8988T (cell line): Measurements from ENCODE around the gene SLC2A10.

Source experiments
- DNase-seq: peaks from one replicate; pipeline ENCODE4 v3.0.0; 2011

The SLC2A10 gene

DNA sequence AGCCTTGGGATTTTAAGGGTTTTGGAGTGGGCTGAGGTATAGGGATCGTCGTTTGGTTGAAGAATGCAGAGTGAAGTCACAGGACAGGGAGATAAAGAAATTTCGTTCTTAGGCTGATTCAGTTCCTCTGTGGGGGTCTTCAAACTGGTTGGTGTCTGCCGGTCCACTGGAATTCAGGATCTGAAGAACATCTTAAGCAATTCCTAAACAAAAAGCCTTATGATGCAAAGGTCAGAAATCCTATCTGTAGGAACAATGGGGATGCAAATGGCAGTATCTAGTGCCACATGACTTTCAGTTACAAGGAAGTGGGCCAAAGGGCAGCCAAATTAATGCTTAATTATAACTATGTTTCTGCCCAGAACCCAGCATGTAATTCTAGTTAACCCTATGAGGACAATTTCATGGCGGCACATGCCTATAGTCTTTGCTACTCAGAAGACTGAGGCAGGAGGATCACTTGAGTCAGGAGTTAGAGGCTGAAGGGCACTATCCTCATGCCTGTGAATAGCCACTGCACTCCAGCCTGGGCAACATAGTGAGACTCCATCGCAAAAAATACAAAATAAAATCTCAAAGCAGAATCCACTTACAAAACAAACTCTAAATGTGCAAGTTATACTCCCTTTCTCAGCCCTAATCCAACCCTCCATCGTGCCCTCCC, 4.6 kb upstream of the SLC2A10 start:
- DNase-seq = no peak

DNA sequence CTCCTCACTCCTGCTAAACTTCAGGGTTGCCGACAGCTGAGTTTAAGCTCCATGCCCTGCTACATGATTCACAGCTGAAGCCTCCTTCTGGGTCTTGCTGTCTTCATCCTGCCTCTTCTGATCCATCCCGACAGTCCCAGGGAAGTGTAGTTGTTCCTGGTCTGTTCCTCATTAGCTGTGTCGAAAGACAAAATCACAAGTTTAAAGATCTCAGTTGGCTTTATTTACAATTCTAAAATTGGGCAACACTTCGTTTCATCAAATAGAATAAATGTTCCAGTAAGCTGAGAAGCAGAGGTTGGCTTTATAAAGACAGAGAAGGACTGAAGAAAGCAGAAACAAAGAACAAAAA, 4.1 kb upstream of the SLC2A10 start:
- DNase-seq = no peak

DNA sequence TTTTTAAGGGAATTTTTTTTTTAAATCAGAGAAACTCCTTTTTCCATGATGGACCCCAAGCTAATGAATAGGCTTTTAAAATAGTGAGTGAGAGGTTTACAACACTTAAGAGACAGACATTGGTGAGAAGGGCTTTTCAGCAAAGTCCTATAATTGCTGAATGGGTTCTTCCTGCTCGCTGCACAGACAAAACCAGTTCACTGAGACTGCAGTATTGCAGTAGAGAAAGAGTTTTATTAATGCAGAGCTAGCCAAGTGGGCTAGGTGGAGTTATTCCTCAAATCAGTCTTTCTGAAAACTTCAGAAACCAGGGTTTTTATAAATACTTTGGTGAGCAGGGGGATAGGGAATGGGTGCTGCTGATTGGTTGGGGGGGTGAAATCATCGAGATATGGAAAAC, 3.2 kb upstream of the SLC2A10 start:
- no peak for DNase-seq

DNA sequence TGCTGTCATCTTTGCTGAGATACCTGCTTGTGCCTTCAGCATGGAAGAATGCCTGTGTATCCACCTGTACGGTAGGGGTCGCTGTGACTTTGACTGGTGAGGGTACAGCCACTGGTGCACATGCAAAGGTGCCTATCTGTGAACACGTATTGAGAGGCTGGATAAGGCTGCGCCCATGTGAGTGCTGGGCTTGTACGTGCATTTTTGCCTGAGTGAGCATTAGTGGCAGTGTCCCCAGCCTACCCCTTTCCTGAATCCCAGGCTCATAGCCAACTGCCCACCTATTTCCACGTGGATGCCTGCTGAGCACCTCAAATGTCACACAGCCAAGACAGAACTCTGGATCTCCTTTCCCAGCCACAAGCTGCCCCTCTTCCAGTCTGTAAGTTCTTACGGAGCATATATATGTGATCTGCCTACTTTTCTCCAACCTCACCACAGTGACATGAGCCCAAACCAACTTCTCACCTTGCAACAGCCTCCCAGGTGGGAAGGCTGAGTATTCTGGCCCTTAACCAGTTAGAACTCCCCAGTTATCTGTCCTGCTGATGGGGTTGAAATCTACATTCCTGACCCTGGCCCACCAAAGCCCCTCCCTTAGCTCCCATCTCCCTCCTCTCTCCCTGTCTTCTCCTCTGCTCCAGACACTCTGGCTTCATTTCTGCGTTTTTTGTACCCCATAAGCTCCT, 1.1 kb upstream of the SLC2A10 start:
- no peak for DNase-seq

DNA sequence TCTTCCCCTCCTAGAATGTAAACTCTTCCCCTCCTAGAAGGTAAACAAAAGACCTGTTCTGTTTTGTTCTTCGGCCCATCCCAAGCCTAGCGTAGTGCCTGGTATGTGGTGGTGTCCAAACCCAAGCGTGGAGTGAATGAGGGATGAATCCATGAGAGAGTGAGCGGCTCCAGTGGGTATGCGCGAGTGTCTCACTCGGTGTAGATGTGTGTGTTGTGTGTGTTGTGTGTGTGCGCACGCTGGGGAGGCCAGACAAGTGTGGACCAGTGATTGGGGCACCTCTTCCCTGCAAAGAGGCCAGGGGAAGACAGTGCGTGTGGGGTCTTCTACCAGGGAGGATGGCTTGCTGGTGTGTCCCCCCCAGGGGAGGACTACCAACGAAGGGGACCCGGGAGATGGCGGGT, 392 bp upstream of the SLC2A10 start:
- no peak for DNase-seq

DNA sequence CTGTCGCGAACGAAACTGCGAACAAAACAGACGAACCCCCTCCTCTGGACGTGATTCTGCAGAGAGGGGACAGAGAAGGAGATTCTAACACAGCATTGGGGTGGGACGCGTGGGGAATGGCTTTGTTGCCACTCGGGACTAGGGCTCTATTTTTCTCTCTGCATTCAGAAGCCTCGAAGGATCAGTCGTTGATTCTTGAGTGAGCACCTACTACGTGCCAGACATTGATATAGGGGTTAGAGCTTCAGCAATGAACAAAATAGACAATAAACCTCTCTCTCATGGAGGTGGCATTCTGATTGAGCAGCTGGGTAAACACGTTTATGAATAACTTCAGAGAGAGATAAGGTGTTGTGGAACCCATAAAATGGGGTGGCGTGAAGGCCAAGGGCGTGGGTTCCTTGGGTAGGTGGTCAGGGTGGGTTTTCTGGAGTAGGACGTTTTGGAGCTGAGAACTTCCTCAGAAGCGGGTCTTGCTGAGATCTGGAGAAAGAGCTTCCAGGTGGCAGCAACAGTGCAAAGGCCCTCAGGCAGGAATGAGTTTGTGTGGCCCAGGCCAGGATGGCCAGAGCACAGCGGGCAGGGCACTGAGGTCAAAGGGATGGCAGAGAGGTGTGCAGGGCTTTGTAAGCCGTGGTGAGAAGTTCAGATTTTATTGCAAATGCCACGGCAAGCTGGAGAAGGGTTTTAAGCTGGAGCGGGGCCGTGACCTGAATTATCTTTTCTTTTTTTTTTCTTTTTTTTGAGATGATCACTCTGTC, 884 bp downstream of the SLC2A10 start:
- no peak for DNase-seq

DNA sequence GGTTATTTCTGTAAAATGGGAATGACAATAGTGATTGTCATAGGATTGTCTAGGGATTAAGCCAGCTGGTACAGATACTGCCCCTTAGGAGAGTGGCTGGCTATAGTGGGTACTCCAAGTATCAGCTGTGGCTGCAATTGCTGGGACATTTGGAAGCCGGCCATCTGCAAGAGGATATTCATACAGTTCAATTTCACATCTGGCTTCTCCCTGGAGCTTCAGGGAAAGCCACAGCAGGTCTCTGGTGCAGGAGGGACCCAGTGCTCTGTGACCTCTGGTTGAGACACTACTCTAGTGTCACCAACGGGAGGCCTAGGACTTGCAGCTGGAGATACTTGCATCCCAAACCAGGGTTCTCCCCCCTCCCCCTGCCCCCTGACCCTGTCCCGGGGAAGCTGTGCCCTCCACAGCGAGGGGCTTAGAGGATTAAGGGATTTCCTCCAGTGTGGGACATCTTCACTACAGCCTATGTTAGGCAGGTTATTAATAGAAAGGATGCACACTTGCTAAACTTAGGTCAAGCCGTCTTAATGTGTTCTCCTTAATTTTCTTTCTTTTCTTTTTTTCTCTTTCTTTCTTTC, 2.7 kb downstream of the SLC2A10 start:
- no peak for DNase-seq

DNA sequence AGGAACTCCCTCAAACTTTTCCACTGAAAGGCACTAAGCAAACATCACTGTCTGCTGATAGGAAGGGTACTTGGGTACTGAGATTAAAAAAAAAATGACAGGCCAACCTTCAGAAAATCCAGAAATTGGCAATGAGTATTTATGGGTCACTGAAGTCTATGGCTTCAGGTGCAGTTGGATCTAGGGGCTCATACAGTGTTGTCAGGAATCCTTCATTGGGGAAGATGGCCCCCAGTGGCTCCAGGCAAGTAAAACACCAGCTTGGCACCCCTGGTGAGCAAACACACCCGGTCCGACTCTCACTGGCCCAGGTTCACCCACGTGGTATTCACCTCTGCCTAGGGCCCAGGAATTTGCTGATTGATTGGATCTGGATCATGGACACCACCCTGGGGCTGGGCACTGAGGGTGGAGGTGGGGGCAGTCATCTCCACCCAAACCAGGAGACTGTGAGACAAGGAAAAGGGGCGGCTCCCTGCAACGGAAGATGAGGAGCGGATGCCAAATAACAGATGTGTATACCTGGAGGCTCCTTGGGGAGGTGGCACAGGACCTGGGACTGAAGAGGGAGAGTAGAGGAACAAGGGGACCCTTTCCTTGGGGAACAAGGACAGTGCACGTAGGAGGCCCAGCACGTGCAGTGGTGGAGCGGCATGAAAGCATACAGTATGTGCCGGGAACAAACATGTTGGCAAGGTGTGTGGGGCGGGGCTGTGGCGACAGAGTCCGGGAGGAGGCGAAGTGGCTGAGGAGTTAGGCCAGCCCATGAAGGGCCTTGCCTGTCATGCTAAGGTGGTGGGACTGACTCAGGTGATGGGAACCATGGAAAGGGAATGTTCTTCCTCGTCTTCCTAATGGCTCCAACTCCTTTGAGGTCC, 4.7 kb downstream of the SLC2A10 start:
- DNase-seq = no peak

DNA sequence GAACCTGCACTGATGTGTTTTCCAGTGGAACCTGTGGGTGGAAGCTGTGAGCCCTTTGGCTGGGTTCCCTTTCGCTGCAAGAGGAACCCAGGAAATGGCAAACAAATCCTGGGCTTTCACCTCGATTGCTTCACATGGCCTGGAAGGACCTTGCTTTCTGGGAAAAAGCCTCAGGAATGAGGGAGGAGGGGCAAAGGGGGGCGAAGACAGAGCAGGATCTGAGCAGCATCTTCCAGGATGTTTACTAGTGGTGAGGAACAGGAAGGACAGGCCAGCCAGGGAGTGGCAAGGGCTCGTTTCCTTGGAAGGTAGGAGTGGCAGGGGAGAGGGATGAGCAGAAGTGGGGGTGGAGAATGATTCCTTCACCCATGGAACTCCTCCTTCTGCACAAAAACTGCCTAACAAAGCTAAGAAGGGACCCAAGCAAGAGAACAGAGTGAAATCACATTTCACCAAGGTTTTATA, 5.9 kb downstream of the SLC2A10 start:
- no peak for DNase-seq

DNA sequence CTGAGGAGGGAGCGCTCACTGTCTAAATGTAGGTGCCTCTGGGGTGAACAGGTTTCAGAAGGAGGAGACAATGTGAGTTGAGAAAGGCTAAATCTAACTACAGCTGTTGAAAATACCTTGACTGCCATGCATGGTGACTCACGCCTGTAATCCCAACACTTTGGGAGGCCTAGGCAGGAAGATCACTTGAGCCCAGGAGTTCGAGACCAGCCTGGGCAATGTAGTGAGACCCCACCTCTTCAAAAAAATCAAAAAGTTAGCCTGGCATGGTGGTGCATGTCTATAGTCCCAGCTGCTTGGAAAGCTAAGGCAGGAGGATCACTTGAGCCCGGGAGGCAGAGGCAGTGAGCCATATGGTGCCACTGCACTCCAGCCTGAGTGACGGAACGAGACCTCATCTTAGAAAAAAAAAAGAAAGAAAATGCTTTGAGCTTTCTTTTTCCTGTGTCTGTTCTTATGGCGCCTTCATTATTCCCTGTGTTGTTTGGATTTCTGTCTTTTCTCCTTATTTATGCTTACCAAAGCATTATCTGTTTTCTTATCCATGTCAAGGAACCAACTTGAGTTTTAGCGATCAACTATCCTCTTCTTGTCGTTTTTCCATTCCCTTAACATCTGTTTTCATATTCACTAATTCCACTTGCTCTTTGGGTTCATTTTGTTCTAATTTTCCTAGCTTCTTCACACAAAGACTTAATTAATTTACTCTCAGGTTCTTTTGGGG, 8.5 kb downstream of the SLC2A10 start:
- no peak for DNase-seq

DNA sequence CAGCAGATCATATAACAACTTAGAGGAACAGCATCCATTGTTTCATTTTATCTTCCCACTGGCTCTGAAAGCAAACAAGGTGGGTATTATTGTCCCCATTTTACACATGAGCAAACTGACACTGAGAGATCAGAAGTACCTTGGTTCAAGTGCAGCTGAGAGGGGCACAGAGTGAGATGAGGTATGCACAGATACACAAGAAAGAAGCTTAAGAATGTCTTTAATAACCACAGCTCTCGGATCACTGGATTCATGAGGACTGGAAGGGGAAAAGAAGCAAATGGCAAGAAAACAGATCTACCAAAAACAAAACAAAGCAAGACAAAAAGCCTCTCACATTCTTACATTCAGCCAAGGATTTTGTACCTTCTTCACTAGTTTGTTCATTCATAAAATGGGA, 10.6 kb downstream of the SLC2A10 start:
- DNase-seq = no peak

DNA sequence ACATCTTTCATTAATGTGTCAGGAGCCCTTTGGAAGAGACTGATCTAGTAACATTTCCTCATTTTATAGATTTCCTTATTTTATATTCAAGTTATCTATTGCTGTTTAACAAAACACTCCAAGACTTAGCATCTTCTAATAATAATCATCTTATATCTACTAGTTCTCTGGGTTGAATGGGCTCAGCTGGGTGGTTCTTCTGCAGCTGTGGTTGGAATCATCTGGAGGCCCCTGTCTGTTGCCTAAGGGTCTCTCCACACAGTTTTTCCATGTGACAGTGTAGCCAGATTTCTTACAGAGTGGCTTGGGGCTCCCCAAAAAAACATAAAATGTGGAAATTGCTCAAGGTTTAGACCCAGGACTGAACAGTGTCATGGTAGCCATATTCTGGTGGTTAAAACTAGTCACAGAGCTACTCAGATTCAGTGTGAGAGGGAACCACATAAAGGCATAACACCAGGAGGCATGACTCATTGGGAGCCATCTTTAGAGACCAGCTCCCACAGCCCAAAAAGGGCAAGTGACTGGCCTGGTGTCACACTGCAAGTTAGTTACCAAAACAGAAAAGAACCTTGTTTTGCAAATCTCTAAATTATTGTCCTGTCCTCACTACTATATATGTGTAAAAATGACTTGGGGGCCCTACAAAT, 11.5 kb downstream of the SLC2A10 start:
- DNase-seq = no peak

DNA sequence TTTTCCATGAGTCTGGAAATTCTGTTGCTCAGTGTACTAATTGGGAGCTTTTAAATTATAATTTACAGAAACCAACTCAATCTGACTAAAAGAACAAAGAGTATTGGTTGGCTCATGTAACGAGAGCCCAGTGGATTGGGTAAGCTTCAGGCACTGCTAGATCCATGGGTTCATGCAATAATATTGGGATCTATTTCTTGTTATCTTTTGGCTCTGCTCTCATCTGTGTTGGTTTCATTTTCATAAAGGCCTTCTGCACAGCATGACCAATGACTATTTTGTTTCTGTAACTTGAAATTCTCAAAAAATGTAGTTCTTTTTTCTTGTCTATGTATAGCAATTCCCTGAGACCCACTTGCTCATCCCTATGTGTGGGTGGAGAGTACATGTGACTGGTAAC, 12.0 kb downstream of the SLC2A10 start:
- DNase-seq = no peak

DNA sequence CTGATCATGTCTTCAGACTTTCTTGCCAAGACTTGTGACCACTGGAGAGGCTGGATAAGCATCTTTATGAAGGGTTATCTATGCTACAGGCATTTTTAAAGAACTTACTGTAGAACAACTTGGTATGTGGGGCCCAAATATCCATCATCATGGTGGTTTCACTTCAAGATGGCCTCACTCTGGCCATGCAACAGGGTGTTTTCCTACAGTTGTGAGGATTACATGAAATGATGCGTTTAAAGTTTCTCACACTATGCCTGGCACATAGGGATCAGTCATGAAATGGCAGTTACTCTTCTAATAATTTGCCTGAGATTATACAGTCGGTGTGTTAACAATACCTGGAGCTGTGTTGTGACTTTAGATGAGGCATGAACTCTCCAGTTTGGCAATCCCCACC, 13.0 kb downstream of the SLC2A10 start:
- no peak for DNase-seq

DNA sequence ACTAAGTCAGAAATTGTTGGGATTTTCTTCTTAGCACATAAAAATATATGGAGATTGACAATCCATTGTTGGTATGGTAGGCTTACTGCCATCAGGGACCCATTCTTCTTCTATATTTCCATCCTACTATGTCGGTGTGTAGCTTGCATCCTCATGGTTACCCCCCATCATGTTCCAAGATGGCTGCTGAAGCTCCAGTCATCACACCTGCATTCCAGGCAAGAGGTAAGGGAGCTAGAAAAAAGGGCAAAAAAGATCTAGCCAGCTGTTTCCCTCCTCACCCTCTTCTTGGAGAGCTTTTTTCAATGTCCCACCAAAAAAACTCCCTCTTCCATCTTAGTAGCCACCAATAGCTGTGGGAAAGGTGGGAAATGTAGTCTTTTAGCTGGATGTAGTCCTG, 13.6 kb downstream of the SLC2A10 start:
- DNase-seq = no peak

DNA sequence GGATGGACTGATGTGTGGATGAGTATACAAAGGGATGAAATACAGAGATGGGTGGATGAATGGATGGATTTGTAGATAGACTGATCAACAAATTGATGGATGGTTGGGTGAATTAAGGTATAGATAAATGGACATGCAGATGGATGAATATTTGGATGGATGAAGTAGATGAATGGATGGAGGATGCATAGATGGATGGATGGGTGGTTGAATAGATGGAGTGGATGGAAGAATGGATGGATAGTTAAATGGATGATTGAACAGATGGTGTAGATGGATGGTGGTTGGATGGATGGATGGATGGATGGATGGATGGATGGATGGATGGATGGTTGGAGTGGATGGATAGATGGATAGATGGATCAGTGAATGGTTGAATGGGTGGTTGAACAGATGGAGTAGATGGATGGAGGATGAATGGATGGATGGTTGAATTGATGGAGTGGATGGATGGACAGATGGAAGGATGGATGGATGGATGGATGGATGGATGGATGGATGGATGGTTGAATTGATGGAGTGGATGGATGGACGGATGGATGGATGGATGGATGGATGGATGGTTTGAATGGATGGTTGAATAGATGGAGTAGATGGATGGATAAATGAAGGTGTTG, 15.0 kb downstream of the SLC2A10 start:
- DNase-seq = no peak

DNA sequence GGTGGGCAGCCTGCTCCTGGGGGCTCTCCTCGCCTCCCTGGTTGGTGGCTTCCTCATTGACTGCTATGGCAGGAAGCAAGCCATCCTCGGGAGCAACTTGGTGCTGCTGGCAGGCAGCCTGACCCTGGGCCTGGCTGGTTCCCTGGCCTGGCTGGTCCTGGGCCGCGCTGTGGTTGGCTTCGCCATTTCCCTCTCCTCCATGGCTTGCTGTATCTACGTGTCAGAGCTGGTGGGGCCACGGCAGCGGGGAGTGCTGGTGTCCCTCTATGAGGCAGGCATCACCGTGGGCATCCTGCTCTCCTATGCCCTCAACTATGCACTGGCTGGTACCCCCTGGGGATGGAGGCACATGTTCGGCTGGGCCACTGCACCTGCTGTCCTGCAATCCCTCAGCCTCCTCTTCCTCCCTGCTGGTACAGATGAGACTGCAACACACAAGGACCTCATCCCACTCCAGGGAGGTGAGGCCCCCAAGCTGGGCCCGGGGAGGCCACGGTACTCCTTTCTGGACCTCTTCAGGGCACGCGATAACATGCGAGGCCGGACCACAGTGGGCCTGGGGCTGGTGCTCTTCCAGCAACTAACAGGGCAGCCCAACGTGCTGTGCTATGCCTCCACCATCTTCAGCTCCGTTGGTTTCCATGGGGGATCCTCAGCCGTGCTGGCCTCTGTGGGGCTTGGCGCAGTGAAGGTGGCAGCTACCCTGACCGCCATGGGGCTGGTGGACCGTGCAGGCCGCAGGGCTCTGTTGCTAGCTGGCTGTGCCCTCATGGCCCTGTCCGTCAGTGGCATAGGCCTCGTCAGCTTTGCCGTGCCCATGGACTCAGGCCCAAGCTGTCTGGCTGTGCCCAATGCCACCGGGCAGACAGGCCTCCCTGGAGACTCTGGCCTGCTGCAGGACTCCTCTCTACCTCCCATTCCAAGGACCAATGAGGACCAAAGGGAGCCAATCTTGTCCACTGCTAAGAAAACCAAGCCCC, 16.0 kb downstream of the SLC2A10 start:
- DNase-seq = no peak

DNA sequence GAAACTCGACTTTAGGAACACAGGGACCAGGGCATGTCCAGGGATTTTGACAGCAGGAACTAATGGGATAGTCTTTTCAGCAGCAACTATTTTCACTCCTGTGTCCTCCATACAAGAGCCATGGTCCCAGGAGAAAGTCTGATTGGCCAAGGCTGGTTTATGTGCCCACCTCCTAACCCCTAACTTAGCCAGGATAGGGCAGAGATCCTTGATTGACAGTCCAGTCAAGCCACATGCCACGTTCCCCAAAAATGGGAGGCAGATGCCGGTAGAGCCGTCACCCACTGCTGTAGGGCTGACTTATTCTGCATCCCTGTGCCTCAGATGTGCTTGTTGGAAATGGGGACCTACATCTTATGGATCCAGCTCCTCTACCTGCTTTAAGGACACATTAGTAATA, 22.3 kb downstream of the SLC2A10 start:
- no peak for DNase-seq

DNA sequence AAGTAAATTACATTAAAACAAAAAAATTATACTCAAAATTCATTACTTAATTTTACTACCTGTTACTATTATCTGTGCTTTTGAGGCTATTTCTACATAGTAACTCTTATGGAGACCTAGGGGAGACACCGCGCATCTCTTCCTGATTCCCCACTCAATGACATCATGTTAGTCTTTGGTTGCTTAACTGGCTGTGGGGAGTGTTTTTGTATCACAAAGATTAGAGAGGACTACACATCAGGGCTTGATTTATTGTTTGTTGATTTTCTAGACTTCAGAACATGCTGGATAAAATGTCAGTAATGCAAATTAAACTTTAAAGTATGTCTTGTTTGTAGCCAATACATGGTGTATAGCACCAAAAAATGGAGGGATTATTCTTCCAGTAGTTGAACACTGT, 26.0 kb downstream of the SLC2A10 start:
- DNase-seq = no peak
